Measurements from ENCODE around the gene DNTT.

DNA sequence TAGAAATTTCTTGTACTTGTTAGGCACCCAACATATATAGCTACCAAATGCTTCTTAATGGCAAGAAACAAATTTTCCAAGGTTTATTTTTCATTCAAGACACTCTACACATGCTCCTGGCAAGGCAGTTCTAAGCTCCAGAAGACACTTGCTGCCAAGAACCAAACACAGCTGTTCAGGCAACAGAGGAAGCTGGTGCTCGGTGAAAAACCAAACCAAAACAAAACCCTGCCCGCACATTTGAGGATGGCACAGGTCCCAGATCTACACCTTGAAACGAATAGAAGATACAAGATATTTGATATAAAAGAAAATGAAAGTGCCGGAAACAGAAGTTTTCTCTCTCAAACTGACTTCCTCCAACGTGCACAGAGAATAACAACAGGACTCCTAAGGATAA lies 4.9 kb upstream of the DNTT start:
- TF ChIP-seq, protein P1, sequence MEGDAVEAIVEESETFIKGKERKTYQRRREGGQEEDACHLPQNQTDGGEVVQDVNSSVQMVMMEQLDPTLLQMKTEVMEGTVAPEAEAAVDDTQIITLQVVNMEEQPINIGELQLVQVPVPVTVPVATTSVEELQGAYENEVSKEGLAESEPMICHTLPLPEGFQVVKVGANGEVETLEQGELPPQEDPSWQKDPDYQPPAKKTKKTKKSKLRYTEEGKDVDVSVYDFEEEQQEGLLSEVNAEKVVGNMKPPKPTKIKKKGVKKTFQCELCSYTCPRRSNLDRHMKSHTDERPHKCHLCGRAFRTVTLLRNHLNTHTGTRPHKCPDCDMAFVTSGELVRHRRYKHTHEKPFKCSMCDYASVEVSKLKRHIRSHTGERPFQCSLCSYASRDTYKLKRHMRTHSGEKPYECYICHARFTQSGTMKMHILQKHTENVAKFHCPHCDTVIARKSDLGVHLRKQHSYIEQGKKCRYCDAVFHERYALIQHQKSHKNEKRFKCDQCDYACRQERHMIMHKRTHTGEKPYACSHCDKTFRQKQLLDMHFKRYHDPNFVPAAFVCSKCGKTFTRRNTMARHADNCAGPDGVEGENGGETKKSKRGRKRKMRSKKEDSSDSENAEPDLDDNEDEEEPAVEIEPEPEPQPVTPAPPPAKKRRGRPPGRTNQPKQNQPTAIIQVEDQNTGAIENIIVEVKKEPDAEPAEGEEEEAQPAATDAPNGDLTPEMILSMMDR (IDR thresholded peaks at IDR 0.05 in 4 of 5, conservative IDR thresholded peaks at IDR 0.05 in 1 of 5): no peak
- TF ChIP-seq POLR2A (IDR thresholded peaks at IDR 0.05): no peak
